RPMI8226 (cell line): ENCODE data around the gene NHS.

Experiments used
- DNase-seq: peaks from one replicate; pipeline ENCODE4 v3.0.0-alpha.2; 2015

NHS gene

DNA sequence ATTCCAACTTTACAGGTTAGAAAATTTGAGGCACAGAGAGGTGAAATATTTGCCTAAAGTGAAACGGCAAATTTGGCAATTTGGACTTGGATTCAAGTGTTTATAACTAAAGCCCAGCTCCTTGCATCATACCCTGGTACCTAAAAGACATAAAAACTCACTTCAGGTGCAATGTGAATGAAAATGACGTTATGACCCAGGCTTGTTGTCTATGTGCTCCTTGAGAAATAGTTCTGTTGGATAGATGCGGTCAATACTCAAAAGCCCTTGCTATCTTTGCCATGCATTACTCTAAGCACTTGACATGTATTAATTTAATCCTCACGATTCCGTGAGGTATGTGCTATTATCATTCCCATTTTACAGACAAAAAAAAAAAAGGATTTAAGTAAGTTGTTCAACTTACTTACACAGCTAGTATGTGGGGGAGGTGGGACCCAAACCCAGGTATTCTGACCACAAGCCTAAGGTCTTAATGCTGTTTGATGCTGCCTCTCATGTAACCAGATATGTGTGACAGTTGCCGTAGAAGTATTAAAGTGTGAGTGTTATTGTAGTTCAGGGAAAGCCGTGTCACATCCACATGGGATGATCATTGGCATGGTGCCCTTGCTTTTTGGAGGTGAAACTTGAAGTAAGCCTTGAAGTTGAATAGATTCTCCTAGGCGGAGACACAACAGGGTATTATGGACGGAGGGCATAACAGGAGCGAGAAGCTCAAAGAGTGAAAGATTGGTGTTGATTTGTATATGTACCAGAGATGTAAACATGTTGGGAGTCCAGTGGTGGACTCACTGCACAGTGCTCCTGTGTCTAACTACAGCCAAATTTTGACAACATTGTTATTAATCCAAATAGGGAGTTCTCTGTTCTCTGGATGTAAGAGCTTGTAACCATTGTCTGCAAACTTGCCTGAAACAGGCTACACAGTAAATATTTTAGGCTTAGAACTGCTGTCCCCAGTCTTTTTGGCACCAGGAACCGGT, 365.4 kb downstream of the NHS start:
- no peak for DNase-seq

DNA sequence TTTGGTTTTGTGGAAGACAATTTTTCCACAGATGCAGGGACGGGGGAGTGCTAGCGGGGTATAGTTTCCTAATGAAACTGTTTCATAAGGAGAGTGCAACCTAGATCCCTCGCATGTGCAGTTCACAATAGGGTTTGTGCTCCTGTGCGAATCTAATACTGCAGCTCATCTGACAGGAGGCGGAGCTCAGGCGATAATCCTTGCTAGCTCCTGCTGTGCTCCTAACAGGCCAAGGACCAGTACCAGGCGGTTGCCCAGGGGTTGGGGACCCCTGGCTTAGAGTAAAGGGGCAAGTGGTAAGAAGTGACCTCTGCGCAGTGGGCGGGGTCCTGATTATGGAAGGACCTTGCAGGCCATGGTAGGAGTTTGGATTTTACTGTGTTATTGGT, 366.1 kb downstream of the NHS start:
- DNase-seq: no peak

DNA sequence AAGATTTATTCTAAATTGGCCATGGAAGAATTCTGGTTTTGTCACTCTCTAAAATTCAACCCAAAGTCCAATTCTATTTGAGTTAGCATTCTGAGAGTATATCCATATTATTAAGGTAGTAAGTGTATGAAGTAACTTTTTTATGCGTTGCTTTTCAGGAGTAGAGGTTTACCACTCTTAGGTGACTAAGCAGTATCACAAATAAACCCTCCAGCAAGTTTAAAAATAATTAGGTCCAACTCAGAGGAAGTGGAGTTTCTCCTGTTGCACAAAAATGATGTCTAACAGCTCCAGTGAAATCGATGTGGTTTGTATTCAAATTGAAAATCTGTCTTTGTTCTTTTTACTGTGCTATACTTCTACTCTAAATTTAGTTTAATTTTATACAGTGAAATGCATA, 368.9 kb downstream of the NHS start:
- DNase-seq: no peak

DNA sequence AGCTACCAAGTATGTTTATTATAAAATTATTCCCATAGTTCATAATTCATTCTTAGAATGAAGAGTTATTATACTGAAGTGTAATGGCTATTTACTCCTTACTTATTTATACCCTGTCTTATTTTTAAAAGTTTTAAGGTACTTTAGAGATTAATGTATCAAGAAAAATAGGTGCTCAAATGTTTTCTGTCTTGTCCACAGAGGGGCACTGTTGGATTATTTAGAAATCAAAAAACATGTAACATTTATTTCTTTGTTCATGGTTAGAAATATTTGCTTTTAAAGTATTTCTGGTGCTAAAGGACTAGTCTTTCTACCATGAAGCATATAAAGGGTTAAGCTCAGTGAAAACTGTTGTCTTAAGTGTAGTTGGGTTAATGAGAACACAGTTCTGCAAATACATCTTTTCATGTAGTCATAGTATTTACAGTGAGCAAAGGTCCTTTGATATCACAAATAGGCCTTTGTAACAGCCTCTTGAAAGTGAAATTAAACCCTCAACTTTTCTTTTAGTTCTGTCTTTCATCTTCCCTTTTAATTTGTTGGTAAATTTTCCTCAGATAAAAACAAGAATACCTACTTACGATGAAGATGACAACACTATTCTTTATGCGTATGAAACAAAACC, 370.0 kb downstream of the NHS start:
- DNase-seq: no peak

DNA sequence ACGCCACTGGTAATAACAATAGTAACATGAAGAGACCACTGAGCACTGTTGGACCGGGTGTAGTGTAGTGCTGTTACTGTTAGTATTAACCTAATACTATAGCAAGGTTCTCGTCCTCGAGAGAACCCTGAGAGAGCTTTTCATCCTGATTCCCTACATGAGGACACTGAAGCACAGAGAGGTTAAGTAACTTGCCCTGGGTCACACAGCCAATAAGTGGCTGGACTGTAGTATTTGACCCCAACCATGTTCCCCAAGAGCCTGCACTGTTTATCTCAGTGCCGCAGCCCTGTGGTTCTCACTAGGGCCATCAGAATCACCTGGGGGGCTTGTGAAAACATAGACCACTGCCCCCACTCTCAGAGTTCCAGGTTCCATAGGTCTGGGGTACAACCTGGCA, 372.7 kb downstream of the NHS start:
- no peak for DNase-seq

DNA sequence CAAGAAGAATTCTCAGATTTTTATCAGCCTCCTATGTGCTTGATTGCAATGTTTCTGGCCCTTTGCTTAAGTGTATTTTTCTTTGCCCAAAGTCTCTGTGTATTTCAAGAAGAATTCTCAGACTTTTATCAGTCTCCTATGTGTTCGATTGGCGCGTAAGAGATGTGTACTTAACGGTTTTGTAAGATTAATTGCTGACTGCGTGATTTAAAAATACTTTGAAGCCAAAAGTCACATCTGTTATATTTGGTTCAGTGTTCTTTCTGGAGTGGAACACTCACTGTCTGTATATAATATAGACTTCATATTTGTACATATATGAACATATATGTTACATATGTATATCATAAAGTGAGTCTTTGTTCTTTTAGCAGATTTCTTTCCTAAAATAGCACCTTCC, 373.7 kb downstream of the NHS start:
- no peak for DNase-seq

DNA sequence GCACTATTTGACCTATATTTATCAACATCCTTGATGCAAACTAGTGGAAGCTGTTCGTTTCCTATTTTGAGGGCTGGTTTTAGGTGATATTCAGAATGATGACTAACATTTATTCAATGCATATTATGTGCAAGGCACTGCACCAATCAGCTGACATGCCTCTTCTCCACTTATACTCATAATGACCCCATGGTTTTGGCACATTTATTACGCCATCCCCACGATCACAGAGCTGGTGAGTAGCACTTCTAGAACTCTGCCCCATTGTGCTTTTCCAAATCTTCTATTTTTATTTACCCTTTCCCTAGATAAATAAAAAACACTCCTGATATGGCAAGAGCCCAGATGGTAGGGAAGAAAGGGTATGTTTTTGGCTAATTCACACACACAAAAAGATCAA, 375.4 kb downstream of the NHS start:
- DNase-seq: no peak

DNA sequence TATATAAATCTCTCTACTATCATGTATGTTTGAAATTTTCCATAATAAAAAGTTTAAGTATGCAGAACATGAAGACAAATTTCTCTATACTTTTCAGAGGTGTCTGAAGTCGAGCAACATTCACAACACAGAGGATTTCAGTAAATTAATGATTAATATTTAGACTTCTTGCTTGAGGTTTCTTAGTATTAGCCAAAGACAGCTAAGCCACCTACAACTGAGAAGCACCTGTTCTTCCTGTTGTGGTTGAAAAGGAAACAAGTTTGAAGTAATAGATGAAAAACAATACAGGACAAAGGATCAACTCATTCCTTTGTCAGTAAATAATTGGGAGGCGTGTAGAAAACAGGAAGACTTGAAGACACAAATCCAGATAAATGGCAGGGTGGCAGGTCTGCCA, 383.4 kb downstream of the NHS start:
- DNase-seq: no peak

DNA sequence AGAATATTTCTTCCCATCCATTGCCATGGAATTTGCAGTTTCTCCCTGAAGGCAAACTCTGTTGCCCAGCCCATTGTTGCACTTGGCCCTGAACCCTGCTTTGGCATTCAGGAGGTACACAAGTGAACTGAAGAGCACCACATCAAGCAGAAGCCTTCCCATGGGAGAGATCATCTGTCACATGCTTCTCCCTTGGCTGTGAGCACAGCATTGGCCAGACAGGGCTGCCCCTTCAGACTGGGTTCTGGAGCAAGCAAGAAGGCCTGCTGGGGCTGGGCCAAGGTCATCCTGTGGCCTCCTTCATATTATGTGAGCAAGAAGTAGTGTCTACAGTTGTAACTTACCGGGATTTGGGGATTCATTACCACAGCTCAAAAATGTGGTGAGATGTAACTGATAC, 385.0 kb downstream of the NHS start:
- no peak for DNase-seq

DNA sequence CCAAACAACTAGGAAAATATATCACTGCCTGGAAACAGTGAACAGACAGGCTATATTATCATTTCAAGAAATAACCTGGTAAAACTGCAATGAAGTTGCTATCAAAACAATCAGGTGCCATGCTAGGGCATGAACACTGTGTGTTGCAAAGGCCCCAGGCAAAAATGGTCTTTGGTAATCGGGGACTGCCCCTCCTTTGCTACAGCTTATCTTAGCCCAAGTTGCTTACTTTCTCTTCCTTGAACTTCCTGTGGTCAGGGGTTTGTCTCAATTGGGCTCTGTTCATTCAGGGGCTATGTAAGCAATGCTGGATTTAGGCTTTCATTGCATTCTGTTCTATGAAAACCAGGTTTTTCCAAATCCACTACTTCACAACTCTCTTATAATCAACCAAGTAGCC, 392.7 kb downstream of the NHS start:
- DNase-seq: no peak

DNA sequence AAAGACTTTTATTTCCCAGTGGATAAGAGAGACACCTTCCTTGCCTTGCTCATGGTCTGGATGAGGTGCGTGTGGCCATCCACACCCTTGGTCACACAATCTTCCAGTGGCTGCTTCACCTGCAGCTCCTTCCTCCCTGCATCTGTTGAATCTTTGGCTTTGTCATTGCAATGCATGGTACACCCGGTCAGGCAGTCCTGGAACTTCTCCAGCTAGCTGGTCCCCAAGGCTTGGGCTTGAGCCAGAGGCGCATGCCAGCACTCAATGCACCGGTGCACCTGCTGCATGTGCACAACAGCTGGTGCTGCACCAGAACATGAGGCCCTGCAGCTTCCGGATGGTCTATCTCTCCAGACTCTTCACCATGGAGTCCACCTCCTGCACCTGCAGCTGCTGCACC, 394.0 kb downstream of the NHS start:
- peak; percentile 48 for DNase-seq

DNA sequence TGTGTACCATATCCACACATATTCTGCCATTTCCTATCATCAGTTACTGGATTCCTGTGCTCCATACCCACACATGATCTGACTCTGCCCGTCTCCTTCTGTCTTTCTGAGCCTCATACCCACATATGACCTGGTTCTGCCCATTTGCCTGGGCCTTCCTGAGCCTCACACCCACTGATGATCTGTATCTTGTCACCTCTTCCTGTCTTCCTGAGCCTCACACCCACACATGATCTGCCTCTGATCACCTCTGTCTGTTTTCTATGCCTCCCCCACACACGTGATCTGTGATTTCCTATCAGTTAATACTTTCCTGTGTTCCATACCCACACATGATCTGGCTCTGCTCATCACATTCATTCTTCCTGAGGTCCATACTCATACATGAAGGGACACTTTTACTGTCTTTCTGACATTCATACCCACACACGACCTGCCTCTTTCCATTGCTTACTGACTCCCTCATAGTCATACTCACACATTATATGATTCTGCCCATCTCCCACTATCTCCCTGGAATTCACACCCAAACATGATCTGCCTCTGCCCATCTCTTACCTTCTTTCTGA, 394.8 kb downstream of the NHS start:
- no peak for DNase-seq

DNA sequence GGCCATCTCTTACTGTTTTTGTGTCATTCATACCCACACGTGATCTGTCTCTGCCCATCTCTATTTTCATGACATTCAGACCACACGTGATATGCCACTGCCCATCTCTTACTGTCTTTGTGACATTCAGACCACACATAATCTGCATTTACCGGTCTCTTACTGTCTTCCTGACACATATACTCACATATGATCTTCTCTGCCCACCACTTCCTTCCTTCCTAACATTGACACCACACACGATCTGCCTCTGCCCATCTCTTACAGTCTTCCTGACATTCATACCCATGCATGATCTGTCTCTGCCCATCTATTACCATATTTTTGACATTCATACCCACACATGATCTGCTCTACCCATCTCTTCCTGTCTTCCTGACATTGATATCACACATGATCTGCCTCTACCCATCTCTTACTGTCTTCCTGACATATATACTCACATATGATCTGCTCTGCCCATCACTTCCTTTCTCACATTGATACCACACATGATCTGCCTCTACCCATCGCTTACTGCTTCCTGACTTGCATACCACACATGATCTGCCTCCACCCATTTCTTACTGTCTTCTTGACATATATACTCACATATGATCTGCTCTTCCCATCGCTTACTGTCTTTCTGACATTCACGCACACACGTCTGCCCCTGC, 398.3 kb downstream of the NHS start:
- no peak for DNase-seq

DNA sequence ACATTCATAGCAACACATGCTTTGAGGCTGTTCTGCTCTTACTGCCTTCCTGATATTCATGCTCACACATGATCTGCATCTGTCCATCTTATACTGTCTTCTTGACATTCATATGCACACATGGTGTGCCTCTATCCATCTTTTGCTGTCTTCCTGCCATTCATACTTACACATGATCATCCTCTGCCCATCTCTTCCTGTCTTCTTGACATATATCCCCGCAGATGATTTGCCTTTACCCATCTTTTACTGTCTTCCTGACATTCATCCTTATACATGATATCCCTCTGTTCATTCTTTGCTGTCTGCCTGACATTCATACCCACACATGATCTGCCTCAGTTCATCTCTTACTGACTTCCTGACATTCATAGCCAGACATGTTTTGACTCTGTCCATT, 399.1 kb downstream of the NHS start:
- DNase-seq: no peak

DNA sequence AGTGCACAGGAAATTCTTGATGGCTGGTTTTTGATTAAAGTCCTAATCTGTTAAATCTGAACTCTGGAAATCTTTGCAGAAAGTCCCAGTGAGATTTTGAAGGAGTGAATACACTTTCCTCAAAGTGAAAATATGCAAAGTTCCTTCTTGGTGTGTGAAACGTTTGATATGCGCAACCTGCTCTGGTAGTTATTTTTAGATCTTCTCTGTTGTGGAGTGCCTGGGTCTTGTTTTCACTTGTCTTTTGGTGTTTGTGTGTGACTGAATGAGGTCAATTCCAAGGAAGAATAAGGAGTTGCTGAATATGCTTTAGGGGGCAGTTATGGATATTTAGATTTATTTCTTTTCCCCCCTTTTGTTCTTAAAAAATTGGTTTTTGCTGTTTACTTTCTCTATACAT, 404.0 kb downstream of the NHS start:
- DNase-seq: no peak

DNA sequence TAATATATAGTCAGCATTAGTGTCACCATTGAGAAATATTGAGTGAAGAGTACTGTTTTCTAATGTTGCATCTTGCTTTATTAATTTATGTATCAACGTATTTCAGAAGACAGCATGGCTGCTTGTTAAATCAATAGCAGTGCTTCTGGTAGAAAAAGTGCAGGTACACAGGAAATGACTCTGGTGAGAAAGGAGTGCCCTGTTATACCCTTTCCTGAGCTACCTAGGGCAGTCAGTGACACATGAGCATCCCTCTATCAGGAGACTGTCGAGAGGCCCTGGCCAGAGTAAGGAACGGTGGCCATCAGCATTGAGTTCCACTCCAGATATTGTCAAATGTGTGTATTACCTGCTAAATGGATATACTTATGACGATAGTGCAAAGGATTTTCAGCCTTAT, 404.4 kb downstream of the NHS start:
- DNase-seq: no peak
